ENCODE data around the gene VENTX. TPM values are rescaled to one million over a fixed set of nuclear protein-coding genes. Genes with fewer than 3 reads are reported as not detected.

VENTX gene, protein sequence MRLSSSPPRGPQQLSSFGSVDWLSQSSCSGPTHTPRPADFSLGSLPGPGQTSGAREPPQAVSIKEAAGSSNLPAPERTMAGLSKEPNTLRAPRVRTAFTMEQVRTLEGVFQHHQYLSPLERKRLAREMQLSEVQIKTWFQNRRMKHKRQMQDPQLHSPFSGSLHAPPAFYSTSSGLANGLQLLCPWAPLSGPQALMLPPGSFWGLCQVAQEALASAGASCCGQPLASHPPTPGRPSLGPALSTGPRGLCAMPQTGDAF
- total RNA-seq (2021; ENCODE audit: unreplicated experiment) (not detected), Bru-seq, nascent RNA (not detected), BruChase-seq, experiment 1, labeled RNA remaining after a 6-hour chase (not detected), BruChase-seq, experiment 2, labeled RNA remaining after a 2-hour chase (not detected)
- polyA plus RNA-seq (2012), result not detected in 2 replicates
- long read RNA-seq, result 0 reads

DNA sequence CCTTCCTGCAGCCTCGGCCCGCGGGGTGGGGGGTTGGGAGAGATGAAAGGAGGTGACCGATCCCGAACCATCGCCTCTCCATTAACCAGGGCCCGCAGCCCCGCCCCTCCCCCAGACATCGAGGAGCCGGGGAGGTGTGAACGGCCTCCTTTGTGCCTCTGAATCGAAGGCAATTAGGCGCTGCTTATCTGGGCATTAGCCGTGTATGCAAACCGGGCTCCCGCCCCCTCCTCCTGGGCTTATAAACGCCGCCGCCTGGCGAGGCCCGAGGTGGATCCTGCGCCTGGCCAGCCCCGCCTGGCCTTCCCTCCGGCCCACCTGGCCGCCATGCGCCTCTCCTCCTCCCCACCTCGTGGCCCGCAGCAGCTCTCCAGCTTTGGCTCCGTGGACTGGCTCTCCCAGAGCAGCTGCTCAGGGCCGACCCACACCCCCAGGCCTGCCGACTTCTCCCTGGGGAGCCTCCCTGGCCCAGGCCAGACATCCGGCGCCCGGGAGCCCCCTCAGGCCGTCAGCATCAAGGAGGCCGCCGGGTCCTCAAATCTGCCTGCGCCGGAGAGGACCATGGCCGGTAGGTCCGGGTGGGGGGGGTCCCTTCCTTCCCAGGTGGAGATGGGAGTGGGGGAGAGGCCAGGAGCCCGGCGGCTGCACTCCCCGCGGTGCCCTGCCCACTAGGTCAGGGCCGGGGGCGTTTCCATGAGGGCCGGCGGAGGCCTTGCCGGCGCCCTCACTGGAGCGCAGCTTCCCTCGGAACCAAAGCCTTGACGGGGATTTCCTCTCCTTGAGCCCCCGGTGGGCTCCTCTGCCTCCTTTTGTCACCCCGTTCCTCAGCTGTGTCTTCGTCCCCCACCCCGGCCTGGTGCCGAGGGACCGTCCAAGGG, at the start of gene VENTX:
VENTX (plus strand) TSS at position 268 of the 878 bp plus-strand sequence; CDS start at position 328, 60 bp downstream.
- POLR2A ChIA-PET, result no interaction called here
- BruUV-seq (replicated peaks), result no TSS peak
- no peak for ATAC-seq
- Histone ChIP-seq H3K36me3 (ENCODE audit: control insufficient read depth in 1 of 2, insufficient read depth in 2 of 2, low read length in 2 of 2) (no peaks in the 10 kb centered on the region), H3K79me2 (ENCODE audit: insufficient read depth, low read length) (no peaks in the 10 kb centered on the region), H3K9ac (ENCODE audit: low read length) (no peak within 1 kb of the TSS), H3K4me2 (ENCODE audit: low read length) (no peak within 1 kb of the TSS), H4K20me1 (ENCODE audit: insufficient read depth) (no peaks in the 10 kb centered on the region), H3K27me3 (ENCODE audit: insufficient read depth, low read length) (no peaks in the 10 kb centered on the region), H3K4me1 (ENCODE audit: control insufficient read depth in 1 of 2, insufficient read depth in 2 of 2, low read length in 2 of 2) (no peaks in the 10 kb centered on the region), H3K4me3 (replicated peaks in 1 of 2; ENCODE audit: low read depth in 1 of 2, low read length in 2 of 2) (no peak within 1 kb of the TSS), H3K9me3 (ENCODE audit: control insufficient read depth in 1 of 2, insufficient read depth in 1 of 2, low read depth in 1 of 2, low read length in 2 of 2) (no peaks in the 10 kb centered on the region), H2AFZ (ENCODE audit: low read depth, low read length, poor library complexity, severe bottlenecking) (no peak within 1 kb of the TSS), H3K27ac (ENCODE audit: low read depth, low read length) (no peak within 1 kb of the TSS), H3K9me2 (ENCODE audit: insufficient read depth) (no peaks in the 10 kb centered on the region)
- intact Hi-C loops (cut with micrococcal nuclease), result no loop called here
- DNase-seq (ENCODE audit: low read depth, low spot score), result no peak
- CTCF ChIA-PET, result no interaction called here
- RAD21 ChIA-PET (ENCODE audit: low non-redundant PET in 1 of 2, low total read pairs in 2 of 2, uncharacterized antibody in 2 of 2, unreplicated experiment in 2 of 2), result no interaction called here
- TF ChIP-seq ELF1 (IDR thresholded peaks at IDR 0.05; ENCODE audit: borderline replicate concordance, low read depth) (no peak), EZH2phosphoT487 (IDR thresholded peaks at IDR 0.05; ENCODE audit: borderline replicate concordance) (no peak), EZH2 (IDR thresholded peaks at IDR 0.05) (no peak), ZFX (IDR thresholded peaks at IDR 0.05) (no peak), SP1 (IDR thresholded peaks at IDR 0.05; ENCODE audit: low read depth) (no peak), CBX3 (IDR thresholded peaks at IDR 0.05; ENCODE audit: low read depth) (no peak), SIN3A (IDR thresholded peaks at IDR 0.05; ENCODE audit: low read depth) (no peak), POLR2A (IDR thresholded peaks at IDR 0.05; ENCODE audit: borderline replicate concordance, extremely low read depth, insufficient read depth, insufficient read length) (no peak), SRF (IDR thresholded peaks at IDR 0.05; ENCODE audit: low read depth) (no peak), POLR2AphosphoS5 (IDR thresholded peaks at IDR 0.05; ENCODE audit: low read depth, low read length) (no peak), FOSL1 (IDR thresholded peaks at IDR 0.05; ENCODE audit: low read depth) (no peak), JUND (IDR thresholded peaks at IDR 0.05) (no peak), CEBPB (IDR thresholded peaks at IDR 0.05; ENCODE audit: low read depth) (no peak)
- TF ChIP-seq, protein P1, sequence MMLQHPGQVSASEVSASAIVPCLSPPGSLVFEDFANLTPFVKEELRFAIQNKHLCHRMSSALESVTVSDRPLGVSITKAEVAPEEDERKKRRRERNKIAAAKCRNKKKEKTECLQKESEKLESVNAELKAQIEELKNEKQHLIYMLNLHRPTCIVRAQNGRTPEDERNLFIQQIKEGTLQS (IDR thresholded peaks at IDR 0.05), result no peak
- TF ChIP-seq, protein P2, sequence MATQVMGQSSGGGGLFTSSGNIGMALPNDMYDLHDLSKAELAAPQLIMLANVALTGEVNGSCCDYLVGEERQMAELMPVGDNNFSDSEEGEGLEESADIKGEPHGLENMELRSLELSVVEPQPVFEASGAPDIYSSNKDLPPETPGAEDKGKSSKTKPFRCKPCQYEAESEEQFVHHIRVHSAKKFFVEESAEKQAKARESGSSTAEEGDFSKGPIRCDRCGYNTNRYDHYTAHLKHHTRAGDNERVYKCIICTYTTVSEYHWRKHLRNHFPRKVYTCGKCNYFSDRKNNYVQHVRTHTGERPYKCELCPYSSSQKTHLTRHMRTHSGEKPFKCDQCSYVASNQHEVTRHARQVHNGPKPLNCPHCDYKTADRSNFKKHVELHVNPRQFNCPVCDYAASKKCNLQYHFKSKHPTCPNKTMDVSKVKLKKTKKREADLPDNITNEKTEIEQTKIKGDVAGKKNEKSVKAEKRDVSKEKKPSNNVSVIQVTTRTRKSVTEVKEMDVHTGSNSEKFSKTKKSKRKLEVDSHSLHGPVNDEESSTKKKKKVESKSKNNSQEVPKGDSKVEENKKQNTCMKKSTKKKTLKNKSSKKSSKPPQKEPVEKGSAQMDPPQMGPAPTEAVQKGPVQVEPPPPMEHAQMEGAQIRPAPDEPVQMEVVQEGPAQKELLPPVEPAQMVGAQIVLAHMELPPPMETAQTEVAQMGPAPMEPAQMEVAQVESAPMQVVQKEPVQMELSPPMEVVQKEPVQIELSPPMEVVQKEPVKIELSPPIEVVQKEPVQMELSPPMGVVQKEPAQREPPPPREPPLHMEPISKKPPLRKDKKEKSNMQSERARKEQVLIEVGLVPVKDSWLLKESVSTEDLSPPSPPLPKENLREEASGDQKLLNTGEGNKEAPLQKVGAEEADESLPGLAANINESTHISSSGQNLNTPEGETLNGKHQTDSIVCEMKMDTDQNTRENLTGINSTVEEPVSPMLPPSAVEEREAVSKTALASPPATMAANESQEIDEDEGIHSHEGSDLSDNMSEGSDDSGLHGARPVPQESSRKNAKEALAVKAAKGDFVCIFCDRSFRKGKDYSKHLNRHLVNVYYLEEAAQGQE (IDR thresholded peaks at IDR 0.05; ENCODE audit: low read depth), result no peak
- TF ChIP-seq, protein P3, sequence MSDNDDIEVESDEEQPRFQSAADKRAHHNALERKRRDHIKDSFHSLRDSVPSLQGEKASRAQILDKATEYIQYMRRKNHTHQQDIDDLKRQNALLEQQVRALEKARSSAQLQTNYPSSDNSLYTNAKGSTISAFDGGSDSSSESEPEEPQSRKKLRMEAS (IDR thresholded peaks at IDR 0.05), result no peak
- TF ChIP-seq, protein P4, sequence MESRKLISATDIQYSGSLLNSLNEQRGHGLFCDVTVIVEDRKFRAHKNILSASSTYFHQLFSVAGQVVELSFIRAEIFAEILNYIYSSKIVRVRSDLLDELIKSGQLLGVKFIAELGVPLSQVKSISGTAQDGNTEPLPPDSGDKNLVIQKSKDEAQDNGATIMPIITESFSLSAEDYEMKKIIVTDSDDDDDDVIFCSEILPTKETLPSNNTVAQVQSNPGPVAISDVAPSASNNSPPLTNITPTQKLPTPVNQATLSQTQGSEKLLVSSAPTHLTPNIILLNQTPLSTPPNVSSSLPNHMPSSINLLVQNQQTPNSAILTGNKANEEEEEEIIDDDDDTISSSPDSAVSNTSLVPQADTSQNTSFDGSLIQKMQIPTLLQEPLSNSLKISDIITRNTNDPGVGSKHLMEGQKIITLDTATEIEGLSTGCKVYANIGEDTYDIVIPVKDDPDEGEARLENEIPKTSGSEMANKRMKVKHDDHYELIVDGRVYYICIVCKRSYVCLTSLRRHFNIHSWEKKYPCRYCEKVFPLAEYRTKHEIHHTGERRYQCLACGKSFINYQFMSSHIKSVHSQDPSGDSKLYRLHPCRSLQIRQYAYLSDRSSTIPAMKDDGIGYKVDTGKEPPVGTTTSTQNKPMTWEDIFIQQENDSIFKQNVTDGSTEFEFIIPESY (IDR thresholded peaks at IDR 0.05; ENCODE audit: extremely low read depth, insufficient replicate concordance, low read length), result no peak
- TF ChIP-seq, protein P5, sequence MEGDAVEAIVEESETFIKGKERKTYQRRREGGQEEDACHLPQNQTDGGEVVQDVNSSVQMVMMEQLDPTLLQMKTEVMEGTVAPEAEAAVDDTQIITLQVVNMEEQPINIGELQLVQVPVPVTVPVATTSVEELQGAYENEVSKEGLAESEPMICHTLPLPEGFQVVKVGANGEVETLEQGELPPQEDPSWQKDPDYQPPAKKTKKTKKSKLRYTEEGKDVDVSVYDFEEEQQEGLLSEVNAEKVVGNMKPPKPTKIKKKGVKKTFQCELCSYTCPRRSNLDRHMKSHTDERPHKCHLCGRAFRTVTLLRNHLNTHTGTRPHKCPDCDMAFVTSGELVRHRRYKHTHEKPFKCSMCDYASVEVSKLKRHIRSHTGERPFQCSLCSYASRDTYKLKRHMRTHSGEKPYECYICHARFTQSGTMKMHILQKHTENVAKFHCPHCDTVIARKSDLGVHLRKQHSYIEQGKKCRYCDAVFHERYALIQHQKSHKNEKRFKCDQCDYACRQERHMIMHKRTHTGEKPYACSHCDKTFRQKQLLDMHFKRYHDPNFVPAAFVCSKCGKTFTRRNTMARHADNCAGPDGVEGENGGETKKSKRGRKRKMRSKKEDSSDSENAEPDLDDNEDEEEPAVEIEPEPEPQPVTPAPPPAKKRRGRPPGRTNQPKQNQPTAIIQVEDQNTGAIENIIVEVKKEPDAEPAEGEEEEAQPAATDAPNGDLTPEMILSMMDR (IDR thresholded peaks at IDR 0.05 in 2 of 3, conservative IDR thresholded peaks at IDR 0.05 in 1 of 3; ENCODE audit: borderline replicate concordance in 1 of 3, insufficient read depth in 1 of 3, low read depth in 2 of 3, low read length in 2 of 3), result no peak

Data from HCT116 (cell line).